Glomerular visceral epithelial cell (primary cell): ENCODE data around the gene SLX9.
"Not testable (repeated sequence)": the region's sequence is repeated elsewhere in the genome, so short reads cannot be mapped to it uniquely, and the experiment has no call there.

Experiments used
- DNase-seq: peaks from one replicate; pipeline ENCODE4 v3.0.0-alpha.2; 2016; ENCODE audit errors: extremely low spot score

The SLX9 gene

DNA sequence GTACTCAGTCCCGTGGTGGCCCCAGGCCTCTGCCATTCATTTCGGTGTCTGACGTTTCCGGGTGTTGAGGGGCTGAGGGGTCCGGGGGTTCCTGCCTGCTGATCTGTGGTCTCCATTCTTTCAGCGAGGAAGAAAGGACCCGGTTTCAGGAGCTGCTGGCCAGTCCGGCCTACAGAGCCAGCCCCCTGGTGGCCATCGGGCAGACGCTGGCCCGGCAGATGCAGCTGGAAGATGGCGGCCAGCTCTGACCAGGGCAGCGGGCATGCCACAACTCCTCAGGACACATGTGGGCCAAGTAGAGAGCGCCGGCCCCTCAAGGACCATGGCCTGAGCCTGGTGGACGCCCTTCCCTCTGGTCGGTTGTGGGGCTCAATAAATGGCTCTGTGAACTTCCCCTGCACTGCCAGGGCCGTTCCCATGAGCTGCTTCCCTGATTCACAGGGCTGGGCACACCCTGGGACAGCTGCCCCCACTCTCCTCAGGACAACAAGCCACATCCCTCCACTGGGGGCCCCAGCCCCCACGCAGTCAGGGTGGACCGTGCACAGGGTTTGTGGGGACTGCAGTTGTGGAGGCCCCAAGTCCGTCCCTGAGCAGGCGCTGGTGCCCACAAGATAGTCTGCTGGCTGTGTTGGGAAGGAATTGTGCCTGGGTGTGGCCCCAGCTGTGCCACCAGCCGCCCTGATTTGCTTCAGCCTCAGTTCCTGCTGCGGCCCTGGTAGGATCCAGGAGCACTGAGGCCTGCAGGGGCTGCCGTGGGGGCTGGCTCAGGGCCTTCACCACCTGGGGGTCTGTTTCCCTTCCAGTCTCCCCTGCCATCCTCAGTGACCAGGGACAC lies 36.9 kb downstream of the SLX9 start:
- not testable (repeated sequence) for DNase-seq

GRCh38 chr21:44977616-44978340 lies 37.9 kb downstream of the SLX9 start:
- DNase-seq: no peak

GRCh38 chr21:44979687-44980561 lies 40.1 kb downstream of the SLX9 start:
- DNase-seq: no peak

DNA sequence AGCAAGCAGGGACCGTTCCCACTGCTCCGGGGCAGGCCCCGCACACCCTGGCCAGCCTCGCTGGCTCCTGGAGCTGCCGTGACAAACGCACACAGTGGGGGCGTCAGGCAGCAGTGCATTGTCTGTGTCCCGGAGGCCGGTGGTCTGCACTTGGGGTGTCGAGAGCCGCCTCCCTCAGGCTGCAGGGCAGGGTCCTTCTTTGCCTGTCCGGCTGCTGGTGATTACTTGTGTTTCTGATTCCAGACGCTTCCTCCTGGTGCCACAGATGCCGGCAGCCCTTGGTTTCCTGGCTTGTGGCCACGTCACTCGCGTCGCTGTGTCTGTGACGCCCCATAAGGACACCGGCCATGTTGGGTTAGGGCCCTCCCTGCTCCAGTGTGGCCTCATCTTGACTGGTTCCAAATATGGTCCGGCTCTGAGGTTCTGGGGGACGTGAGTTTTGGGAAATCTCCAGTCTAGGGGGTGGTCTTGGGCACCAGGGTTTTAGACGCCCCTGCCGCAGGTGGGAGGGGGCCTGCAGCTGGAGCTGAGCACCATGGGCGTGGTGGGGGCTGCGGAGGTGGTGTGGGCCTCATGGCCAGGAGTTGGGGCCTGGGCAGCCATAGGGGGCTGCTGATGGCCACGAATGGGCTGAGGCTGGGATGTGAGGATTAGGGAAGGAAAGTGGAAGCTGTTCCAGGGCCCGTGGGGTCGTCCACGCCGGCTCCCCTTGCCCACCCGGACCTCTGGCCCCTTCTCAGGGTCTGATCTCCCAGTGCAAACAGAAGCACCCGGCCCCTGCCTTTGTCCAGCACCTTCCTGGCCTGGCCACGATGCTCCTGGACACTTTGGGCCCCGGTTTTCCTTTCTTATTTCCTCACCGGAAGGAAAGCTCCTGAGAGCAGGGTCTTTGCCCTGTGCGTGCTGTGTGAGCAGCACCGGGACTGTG lies 41.0 kb downstream of the SLX9 start:
- DNase-seq: no peak

DNA sequence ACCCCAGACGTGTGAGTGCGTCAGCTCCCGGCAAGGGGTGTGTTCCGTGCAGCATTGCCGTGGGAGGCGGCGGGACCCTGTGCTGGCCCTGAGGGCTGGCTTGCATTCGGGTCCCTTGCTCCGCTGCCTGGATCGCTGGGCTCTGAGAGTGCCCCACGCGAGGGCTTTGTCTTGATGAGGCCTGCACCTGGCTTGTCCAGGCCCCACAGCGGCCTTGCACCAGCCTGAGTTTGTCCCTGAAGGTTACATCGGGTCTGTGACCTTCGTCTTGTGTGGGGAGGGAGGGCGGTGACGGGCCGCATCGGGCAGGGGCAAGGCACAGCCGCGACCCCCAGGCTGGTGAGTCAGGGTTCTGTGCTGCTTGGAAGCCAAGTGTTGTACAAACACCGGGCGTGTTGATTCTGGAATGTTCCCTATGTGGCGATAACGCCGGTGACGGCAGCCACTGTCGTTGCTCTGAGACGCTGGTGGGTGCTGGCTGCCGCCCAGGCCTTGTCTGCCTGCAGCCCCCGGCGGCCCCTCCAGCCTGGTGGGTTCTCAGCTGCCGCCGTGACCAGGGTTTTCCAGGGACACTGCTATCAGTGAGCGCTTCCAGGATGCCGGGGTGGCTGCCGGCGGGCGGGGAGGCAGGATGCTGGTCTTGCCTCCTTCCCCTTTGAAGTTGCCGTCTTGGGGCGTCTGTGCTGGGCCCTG lies 42.9 kb downstream of the SLX9 start:
- no peak for DNase-seq

DNA sequence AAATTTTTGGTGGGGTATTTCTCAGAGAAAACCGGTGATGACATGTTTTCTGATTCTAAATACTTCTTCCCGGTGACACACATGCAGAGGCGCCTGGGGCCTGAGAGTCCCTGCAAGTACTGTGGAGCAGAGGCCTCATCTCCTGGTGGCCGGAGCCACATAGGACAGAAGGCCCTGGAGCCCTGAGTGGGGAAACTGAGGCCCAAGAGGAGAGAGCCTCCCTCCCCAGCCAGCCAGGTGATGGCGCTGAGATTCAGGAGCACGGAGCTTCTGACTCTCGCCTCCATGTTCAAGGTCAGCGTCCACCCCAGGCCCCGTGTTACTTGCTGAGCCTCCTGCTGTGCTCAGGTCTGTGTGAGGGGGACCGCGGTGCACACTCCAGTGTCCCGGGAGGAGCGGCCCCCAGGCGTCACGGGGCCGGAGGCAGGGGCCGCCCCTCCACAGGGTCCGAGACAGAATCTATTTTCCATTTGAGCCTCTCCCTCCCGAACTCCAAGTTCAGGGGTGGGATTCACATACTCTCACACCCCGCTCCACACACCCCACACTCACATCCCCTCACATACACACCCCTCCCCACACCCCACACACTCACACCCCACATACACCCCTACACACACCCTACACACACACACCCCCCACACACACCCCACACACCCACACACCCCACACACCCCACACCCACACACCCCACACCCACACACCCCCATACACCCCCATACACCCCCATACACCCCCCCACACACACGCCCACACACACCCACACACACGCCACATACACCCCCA lies 43.8 kb downstream of the SLX9 start:
- no peak for DNase-seq

GRCh38 chr21:44984428-44984791 lies 44.6 kb downstream of the SLX9 start:
- DNase-seq: no peak

- DNase-seq: no peak
Observed at GRCh38 chr21:44984792-44985440, 45.1 kb downstream of the SLX9 start.

DNA sequence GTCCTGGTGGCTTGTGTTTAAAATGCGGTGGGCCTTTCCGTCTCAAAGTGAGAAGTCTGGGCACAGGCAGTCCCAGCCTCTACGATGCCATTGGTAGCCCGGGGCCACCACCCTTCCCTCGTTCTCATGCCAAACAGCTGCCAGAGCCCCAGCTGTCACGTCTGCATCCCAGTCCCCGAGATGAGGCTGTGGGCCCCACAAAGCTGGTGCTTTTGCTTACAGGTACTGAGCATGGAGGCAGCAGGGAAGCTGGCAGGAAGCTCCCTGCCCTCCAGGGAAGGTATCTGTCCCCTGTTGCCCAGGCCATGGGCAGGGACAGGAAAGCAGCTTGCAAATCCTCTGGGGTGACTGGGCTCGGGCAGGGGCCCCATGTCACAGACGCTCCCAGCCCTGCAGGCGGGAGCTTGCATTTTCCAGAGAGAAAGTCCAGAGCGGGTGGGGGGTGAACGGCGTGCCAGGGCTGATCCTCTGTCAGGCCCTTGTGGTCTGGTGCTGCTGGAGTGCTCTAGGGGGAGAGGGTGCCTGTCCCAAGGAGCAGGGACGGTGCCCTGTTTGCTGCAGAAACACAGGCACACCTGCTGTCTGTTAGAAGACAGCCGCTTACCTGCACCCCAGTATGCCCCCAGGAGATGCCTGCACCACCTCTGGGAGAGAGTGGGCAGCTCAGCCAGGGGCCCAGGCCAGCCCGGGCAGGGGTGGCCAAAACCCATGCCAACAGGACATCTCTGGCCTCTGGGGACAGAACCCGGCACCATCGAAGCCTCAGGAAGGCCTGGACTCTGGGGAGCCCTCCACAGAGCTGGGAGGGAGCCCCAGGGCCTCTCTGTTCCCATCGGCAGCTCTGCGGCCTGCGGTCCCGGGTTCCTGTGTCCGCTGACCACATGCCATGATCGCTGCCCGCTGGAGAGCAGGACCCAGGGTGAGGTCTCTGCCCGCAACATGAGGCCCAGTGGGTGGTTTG lies 45.9 kb downstream of the SLX9 start:
- DNase-seq: no peak

GRCh38 chr21:44986471-44987291 lies 46.9 kb downstream of the SLX9 start:
- DNase-seq: no peak

- no peak for DNase-seq
Observed at GRCh38 chr21:44987301-44987885, 47.6 kb downstream of the SLX9 start.

GRCh38 chr21:44987886-44988606 lies 48.2 kb downstream of the SLX9 start:
- DNase-seq: no peak

- no peak for DNase-seq
Observed at GRCh38 chr21:44988607-44989536, 49.0 kb downstream of the SLX9 start.

GRCh38 chr21:44989537-44989886 lies 49.7 kb downstream of the SLX9 start:
- DNase-seq: peak; percentile 50
